ENCODE data around the gene PLA2G4B.

PLA2G4B gene

GRCh38 chr15:41843571-41843970, 4.9 kb downstream of the PLA2G4B start:
- no peak for DNase-seq (ENCODE audit: insufficient read length)
- TF ChIP-seq POLR2A (IDR thresholded peaks at IDR 0.05; ENCODE audit: low read depth, low read length) = no peak
- no peak for FAIRE-seq

GRCh38 chr15:41844814-41845213, 6.2 kb downstream of the PLA2G4B start:
- DNase-seq (ENCODE audit: insufficient read length) (no peak), FAIRE-seq (no peak)
- TF ChIP-seq POLR2AphosphoS5 (IDR thresholded peaks at IDR 0.05; ENCODE audit: low read depth, low read length) (no peak), TAF1 (IDR thresholded peaks at IDR 0.05; ENCODE audit: borderline replicate concordance, low read depth, low read length) (no peak), POLR2A (IDR thresholded peaks at IDR 0.05; ENCODE audit: low read depth, low read length) (no peak)

DNA sequence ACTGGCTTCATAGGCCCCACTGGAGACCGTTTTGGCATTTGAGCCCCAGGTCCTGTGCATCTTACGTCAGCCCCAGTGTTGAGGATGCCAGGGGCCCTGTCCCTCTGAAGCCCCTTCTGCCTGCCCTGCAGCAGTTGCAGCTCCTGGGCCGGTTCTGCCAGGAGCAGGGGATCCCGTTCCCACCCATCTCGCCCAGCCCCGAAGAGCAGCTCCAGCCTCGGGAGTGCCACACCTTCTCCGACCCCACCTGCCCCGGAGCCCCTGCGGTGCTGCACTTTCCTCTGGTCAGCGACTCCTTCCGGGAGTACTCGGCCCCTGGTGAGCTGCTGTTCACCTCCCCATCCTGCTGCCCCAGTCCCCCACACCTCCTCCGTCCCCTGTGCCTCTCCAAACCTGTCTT, 8.6 kb downstream of the PLA2G4B start:
- FAIRE-seq (no peak), DNase-seq (ENCODE audit: insufficient read length) (no peak)
- no peak for TF ChIP-seq POLR2A (IDR thresholded peaks at IDR 0.05; ENCODE audit: low read depth, low read length)
- TF ChIP-seq POLR2AphosphoS5 (IDR thresholded peaks at IDR 0.05; ENCODE audit: low read depth, low read length) = no peak
- no peak for TF ChIP-seq TAF1 (IDR thresholded peaks at IDR 0.05; ENCODE audit: borderline replicate concordance, low read depth, low read length)

DNA sequence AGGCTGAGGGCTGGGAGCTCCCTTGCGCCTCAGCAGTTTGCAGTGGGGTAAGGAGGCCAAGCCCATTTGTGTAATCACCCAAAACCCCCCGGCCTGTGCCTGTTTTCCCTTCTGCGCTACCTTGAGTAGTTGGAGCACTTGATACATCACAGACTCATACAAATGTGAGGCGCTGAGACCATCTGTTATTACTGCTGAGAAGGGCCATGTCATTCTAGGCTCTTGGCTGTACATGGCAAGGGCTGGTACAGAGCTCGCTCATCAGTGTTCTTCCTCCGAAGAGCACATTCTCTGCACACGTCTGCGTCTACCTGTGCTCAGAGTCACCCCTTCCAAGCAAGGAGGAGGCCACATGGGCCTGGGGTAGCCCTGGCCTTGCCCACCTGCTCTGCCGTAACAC, 9.3 kb downstream of the PLA2G4B start:
- DNase-seq (ENCODE audit: insufficient read length) (no peak), FAIRE-seq (no peak)
- TF ChIP-seq POLR2A (IDR thresholded peaks at IDR 0.05; ENCODE audit: low read depth, low read length) = no peak
- no peak for TF ChIP-seq TAF1 (IDR thresholded peaks at IDR 0.05; ENCODE audit: borderline replicate concordance, low read depth, low read length)
- TF ChIP-seq POLR2AphosphoS5 (IDR thresholded peaks at IDR 0.05; ENCODE audit: low read depth, low read length) = no peak

- FAIRE-seq (no peak), DNase-seq (ENCODE audit: insufficient read length) (no peak)
- TF ChIP-seq TAF1 (IDR thresholded peaks at IDR 0.05; ENCODE audit: borderline replicate concordance, low read depth, low read length) = no peak
- TF ChIP-seq POLR2A (IDR thresholded peaks at IDR 0.05; ENCODE audit: low read depth, low read length) = no peak
- no peak for TF ChIP-seq POLR2AphosphoS5 (IDR thresholded peaks at IDR 0.05; ENCODE audit: low read depth, low read length)
These were observed 10.0 kb downstream of the PLA2G4B start for GRCh38 chr15:41848631-41849030.

DNA sequence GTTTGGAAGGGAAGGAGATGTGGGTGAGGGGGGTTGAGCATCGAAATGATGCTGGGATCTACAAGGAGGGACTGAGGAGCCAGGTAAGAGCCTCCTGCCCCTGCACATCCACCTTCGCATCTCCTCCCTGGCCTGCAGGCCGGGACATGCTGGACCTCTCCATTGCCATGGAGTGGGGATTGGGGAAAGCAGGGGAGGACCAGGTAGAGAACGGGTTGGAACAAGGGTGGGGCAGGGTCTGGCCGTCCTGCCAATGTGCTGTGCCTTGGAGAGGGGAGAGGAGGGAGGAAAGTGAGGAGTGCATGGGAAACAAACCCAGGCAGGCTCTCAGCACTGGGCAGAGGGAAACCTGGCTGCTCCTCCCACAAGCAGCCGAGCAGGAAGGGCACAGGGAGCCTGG, 10.6 kb downstream of the PLA2G4B start:
- FAIRE-seq (no peak), DNase-seq (ENCODE audit: insufficient read length) (no peak)
- no peak for TF ChIP-seq POLR2AphosphoS5 (IDR thresholded peaks at IDR 0.05; ENCODE audit: low read depth, low read length)
- TF ChIP-seq TAF1 (IDR thresholded peaks at IDR 0.05; ENCODE audit: borderline replicate concordance, low read depth, low read length) = no peak
- TF ChIP-seq POLR2A (IDR thresholded peaks at IDR 0.05; ENCODE audit: low read depth, low read length) = no peak

DNA sequence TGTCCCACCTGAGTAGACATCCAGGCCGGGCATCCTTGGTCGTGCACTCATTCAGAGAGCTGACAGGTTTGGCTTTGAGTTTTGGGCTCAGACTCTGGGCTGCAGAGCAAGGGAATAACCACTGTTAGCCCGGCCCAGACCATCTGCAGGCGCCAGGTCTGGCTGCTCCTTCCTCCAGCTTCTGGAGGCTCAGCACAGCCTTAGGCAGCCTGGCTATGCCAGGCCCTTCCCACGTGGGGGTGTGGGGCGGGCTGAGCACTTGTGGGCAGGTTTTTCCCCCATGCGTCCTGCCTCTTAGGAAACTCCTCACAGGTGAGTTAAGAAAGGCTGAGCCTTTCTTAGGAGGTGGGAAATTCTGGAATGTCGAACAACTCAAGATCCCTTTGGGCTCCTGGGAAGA, 11.2 kb downstream of the PLA2G4B start:
- TF ChIP-seq POLR2AphosphoS5 (IDR thresholded peaks at IDR 0.05; ENCODE audit: low read depth, low read length) = no peak
- no peak for TF ChIP-seq TAF1 (IDR thresholded peaks at IDR 0.05; ENCODE audit: borderline replicate concordance, low read depth, low read length)
- TF ChIP-seq POLR2A (IDR thresholded peaks at IDR 0.05; ENCODE audit: low read depth, low read length) = no peak
- DNase-seq (ENCODE audit: insufficient read length) = no peak
- FAIRE-seq = no peak

GRCh38 chr15:41850482-41851166, 12.0 kb downstream of the PLA2G4B start:
- FAIRE-seq = no peak
- no peak for TF ChIP-seq POLR2AphosphoS5 (IDR thresholded peaks at IDR 0.05; ENCODE audit: low read depth, low read length)
- no peak for TF ChIP-seq POLR2A (IDR thresholded peaks at IDR 0.05; ENCODE audit: low read depth, low read length)
- no peak for TF ChIP-seq TAF1 (IDR thresholded peaks at IDR 0.05; ENCODE audit: borderline replicate concordance, low read depth, low read length)
- DNase-seq (ENCODE audit: insufficient read length) = no peak

DNA sequence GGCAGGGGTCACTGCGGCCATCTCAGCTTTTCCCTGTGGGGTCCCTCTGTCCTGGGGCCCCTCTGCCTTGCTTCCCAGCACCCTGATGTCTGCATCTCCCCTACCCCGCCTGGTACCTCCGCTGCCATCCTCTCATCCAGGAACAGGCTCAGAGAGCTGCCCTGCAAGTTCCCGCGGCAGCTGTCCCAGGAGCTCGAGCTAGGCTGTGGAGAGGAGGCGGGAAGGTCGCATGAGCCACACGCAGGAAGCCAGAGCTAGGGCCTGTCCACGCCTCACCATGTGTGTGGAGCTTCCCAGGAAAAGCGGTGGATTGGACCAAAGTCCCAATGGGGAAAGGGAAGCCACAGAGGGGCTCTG, 12.5 kb downstream of the PLA2G4B start:
- DNase-seq (ENCODE audit: insufficient read length) = no peak
- TF ChIP-seq POLR2AphosphoS5 (IDR thresholded peaks at IDR 0.05; ENCODE audit: low read depth, low read length) (no peak), POLR2A (IDR thresholded peaks at IDR 0.05; ENCODE audit: low read depth, low read length) (no peak), TAF1 (IDR thresholded peaks at IDR 0.05; ENCODE audit: borderline replicate concordance, low read depth, low read length) (no peak)
- FAIRE-seq = no peak

DNA sequence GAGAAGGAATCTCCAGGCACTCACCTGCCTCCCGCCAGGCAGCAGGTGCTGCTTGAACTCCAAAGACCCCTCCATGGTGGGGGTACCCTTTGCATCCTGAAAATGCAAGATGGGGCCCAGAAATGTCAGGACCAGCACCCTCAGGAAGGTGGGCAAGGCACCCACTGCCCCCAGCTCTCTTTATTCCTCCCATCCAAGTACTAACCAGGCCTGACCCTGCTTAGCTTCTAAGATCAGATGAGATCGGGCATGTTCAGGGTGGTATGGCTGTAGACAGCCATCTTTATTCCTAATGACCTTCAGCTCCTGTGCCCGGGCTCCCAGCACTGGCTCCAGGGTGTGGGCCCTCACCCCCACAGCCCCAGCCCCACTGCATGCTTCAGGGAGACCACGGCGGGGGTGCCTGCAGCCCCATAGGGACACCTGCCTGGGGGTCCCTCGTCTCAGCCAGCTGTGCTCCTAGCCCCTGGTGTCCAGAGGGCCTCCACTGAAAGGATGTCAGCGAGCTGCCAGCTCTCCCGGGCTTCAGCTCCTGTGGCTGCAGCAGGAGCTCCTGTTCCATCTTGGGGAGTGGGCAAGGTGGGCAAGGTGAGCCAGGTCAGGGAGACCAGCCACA, 13.2 kb downstream of the PLA2G4B start:
- no peak for FAIRE-seq
- DNase-seq (ENCODE audit: insufficient read length) = no peak
- TF ChIP-seq POLR2A (IDR thresholded peaks at IDR 0.05; ENCODE audit: low read depth, low read length) = no peak
- TF ChIP-seq POLR2AphosphoS5 (IDR thresholded peaks at IDR 0.05; ENCODE audit: low read depth, low read length) = no peak
- TF ChIP-seq TAF1 (IDR thresholded peaks at IDR 0.05; ENCODE audit: borderline replicate concordance, low read depth, low read length) = no peak

- TF ChIP-seq POLR2AphosphoS5 (IDR thresholded peaks at IDR 0.05; ENCODE audit: low read depth, low read length) (no peak), TAF1 (IDR thresholded peaks at IDR 0.05; ENCODE audit: borderline replicate concordance, low read depth, low read length) (no peak), POLR2A (IDR thresholded peaks at IDR 0.05; ENCODE audit: low read depth, low read length) (no peak)
- FAIRE-seq (no peak), DNase-seq (ENCODE audit: insufficient read length) (no peak)
These were observed 14.3 kb downstream of the PLA2G4B start for GRCh38 chr15:41852736-41853590.

- TF ChIP-seq POLR2A (IDR thresholded peaks at IDR 0.05; ENCODE audit: low read depth, low read length) (no peak), POLR2AphosphoS5 (IDR thresholded peaks at IDR 0.05; ENCODE audit: low read depth, low read length) (no peak), TAF1 (IDR thresholded peaks at IDR 0.05; ENCODE audit: borderline replicate concordance, low read depth, low read length) (no peak)
- no peak for DNase-seq (ENCODE audit: insufficient read length)
- FAIRE-seq = no peak
These were observed 15.2 kb downstream of the PLA2G4B start for GRCh38 chr15:41853831-41854230.

Measured in GM12892 (cell line).